Caco-2 (cell line): ENCODE measurements around the gene LINS1. TPM values are rescaled to one million over a fixed set of nuclear protein-coding genes. Genes with fewer than 3 reads are reported as not detected.

Experiments used
- BruUV-seq: library from RNA; stranded (reverse); fragments of 400-500 nt; replicated peaks from 2 replicates; lab custom pipeline; 2021; lab: Mats Ljungman, UMichigan
- CTCF ChIA-PET: fragments of 300-600 bp; sonication (Branson Sonifier 250); formaldehyde crosslinking; loops from one replicate; lab custom pipeline; 2022; ENCODE audit warnings: antibody characterized with exemption; lab: Charles Lee
- POLR2A ChIA-PET: fragments of 300-600 bp; sonication (Branson Sonifier 250); formaldehyde crosslinking; loops from one replicate; lab custom pipeline; 2022; ENCODE audit warnings: antibody characterized with exemption; lab: Charles Lee
- DNase-seq, 2 experiments: peaks; one replicate each; pipeline versions ENCODE4 v3.0.0 to v3.0.0-alpha.2; 2020 to 2022
- H3K27me3 ChIP-seq: replicated peaks from 2 replicates; pipeline ENCODE4 v1.6.0; 2011; ENCODE audit warnings: low read length; ENCODE audit not compliant: control insufficient read depth, insufficient read depth
- H3K36me3 ChIP-seq: 2 replicates; pipeline ENCODE4 v1.5.1; 2011; ENCODE audit warnings: low read length; ENCODE audit not compliant: control insufficient read depth, insufficient read depth
- H3K4me1 ChIP-seq: fragments of 250-450 bp; sonication (Bioruptor Pico); 2 replicates; pipeline ENCODE4 v1.5.1; 2020; ENCODE audit warnings: mild to moderate bottlenecking
- H3K4me3 ChIP-seq: 2 replicates; pipeline ENCODE4 v1.5.1; 2011; ENCODE audit warnings: low read depth, mild to moderate bottlenecking, control low read depth, low read length
- H3K9me3 ChIP-seq: fragments of 250-450 bp; sonication (Bioruptor Pico); 2 replicates; pipeline ENCODE4 v1.5.1; 2020; ENCODE audit warnings: mild to moderate bottlenecking, moderate library complexity
- H3K27ac Mint-ChIP-seq: one replicate; pipeline ENCODE4 v1.8.0; 2022; ENCODE audit warnings: mixed read lengths; ENCODE audit not compliant: unreplicated experiment
- H3K27me3 Mint-ChIP-seq: one replicate; pipeline ENCODE4 v1.8.0; 2022; ENCODE audit warnings: mixed read lengths; ENCODE audit not compliant: insufficient read depth, unreplicated experiment
- H3K36me3 Mint-ChIP-seq: one replicate; pipeline ENCODE4 v1.8.0; 2022; ENCODE audit warnings: mild to moderate bottlenecking, mixed read lengths; ENCODE audit not compliant: insufficient read depth, unreplicated experiment
- H3K4me1 Mint-ChIP-seq: one replicate; pipeline ENCODE4 v1.8.0; 2022; ENCODE audit warnings: low read depth, mixed read lengths; ENCODE audit not compliant: unreplicated experiment
- H3K4me3 Mint-ChIP-seq: one replicate; pipeline ENCODE4 v1.8.0; 2022; ENCODE audit warnings: mild to moderate bottlenecking, moderate library complexity, mixed read lengths; ENCODE audit not compliant: unreplicated experiment
- H3K9me3 Mint-ChIP-seq: one replicate; pipeline ENCODE4 v1.8.0; 2022; ENCODE audit warnings: mixed read lengths; ENCODE audit not compliant: unreplicated experiment
- intact Hi-C: fragments of 100-400 bp; cut with micrococcal nuclease; formaldehyde crosslinking; loops from one replicate; pipeline ENCODE4 v1.10.0; 2022; ENCODE audit not compliant: unreplicated experiment
- total RNA-seq: library from RNA; stranded (reverse); gene quantifications from 2 replicates; pipeline ENCODE4 v1.2.3, GENCODE V29; 2022
- TF ChIP-seq, protein P1 (sequence below), 2 experiments: fragments of 200-600 bp in 1 of 2; IDR thresholded peaks; 1 replicate in 1 of 2; 2 replicates in 1 of 2; pipeline versions ENCODE4 v1.5.1 to v1.8.0; 2011 to 2022; ENCODE audit warnings: antibody characterized with exemption in 1 of 2, control low read depth in 1 of 2, inconsistent platforms in 1 of 2, low read depth in 1 of 2, low read length in 1 of 2, mild to moderate bottlenecking in 1 of 2, moderate library complexity in 1 of 2; ENCODE audit not compliant: insufficient read depth in 1 of 2, severe bottlenecking in 1 of 2, unreplicated experiment in 1 of 2

The LINS1 gene
- total RNA-seq, 1 experiment from 2014 or later = 11.0 TPM

DNA sequence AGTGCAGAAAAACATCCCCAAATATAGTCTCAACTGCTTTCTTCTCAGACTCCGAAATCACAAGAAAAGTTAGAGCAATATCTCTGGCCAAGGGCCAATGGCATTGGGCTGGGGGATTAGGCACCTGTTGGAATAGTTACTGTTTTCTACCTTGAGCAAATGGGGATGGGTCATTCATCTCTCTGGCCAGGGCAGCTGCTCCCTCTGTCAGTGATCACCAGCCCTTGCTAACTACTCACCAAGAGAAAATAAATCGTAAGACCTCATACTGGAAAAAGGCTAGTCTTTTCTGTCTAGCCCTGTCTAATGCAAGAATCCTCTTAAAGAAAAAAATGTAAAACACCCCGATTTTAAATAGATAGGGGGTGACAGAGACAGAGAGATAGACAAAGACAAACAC is 84.1 kb downstream of the LINS1 start:
- Histone ChIP-seq H3K36me3 (no peaks in the 10 kb centered on the region), H3K4me1 (no peaks in the 10 kb centered on the region), H3K4me3 (no peak overlapping the region), H3K27me3 (no peaks in the 10 kb centered on the region), H3K9me3 (no peaks in the 10 kb centered on the region)
- no peaks in the 10 kb centered on the region for H3K36me3 Mint-ChIP-seq
- H3K9me3 Mint-ChIP-seq = no peaks in the 10 kb centered on the region
- TF ChIP-seq, protein P1, sequence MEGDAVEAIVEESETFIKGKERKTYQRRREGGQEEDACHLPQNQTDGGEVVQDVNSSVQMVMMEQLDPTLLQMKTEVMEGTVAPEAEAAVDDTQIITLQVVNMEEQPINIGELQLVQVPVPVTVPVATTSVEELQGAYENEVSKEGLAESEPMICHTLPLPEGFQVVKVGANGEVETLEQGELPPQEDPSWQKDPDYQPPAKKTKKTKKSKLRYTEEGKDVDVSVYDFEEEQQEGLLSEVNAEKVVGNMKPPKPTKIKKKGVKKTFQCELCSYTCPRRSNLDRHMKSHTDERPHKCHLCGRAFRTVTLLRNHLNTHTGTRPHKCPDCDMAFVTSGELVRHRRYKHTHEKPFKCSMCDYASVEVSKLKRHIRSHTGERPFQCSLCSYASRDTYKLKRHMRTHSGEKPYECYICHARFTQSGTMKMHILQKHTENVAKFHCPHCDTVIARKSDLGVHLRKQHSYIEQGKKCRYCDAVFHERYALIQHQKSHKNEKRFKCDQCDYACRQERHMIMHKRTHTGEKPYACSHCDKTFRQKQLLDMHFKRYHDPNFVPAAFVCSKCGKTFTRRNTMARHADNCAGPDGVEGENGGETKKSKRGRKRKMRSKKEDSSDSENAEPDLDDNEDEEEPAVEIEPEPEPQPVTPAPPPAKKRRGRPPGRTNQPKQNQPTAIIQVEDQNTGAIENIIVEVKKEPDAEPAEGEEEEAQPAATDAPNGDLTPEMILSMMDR (IDR thresholded peaks at IDR 0.05; ENCODE audit: insufficient read depth in 1 of 2, low read depth in 1 of 2, low read length in 1 of 2, severe bottlenecking in 1 of 2, unreplicated experiment in 1 of 2) = no peak
- H3K27me3 Mint-ChIP-seq = peaks cover 5% of the 10 kb centered on the region
- no peak overlapping the region for H3K27ac Mint-ChIP-seq
- intact Hi-C loops = no loop called here
- POLR2A ChIA-PET = no interaction called here
- H3K4me1 Mint-ChIP-seq = no peaks in the 10 kb centered on the region
- H3K4me3 Mint-ChIP-seq = no peak overlapping the region
- CTCF ChIA-PET = no interaction called here
- no peak for DNase-seq
- no TSS peak for BruUV-seq

Other genes starting within 250 kb of the LINS1 start
- not detected in 2 replicates for gene CERS3, start 73.2 kb downstream of the LINS1 start, total RNA-seq
- gene ASB7, start 405 bp upstream of the LINS1 start, total RNA-seq = 14.4 and 14.5 TPM in 2 replicates